ENCODE results near the gene TMEM88. TPM values are rescaled to one million over a fixed set of nuclear protein-coding genes. Genes with fewer than 3 reads are reported as not detected.
A peak's percentile ranks its signal among the peaks of the same experiment; 100 is the strongest.

Gene TMEM88
- total RNA-seq, 1 experiment from 2014 or later: 1.5 TPM

- no TSS peak for BruUV-seq (replicated peaks)
- no peak overlapping the region for H2AFZ ChIP-seq (ENCODE audit: low read length)
- no peaks in the 10 kb centered on the region for H4K20me1 ChIP-seq (ENCODE audit: low read length)
- intact Hi-C loops (cut with micrococcal nuclease): loop anchor here (2.0 kb wide), 2 partner anchors 13 to 21 kb away; partner anchors contain the start of gene KDM6B
- ATAC-seq (peak; percentile 12), DNase-seq (peak; percentile 59)
- no peaks in the 10 kb centered on the region for H3K27me3 ChIP-seq (ENCODE audit: low read length)
- H3K27ac ChIP-seq (ENCODE audit: low read length): peak overlapping the region; percentile 88
- H3K9me3 ChIP-seq (ENCODE audit: low read length): no peaks in the 10 kb centered on the region
- no peaks in the 10 kb centered on the region for H3K9me2 ChIP-seq (replicated peaks; ENCODE audit: low read length)
- ChIA-PET CTCF (interaction anchor here (0.6 kb wide), 4 partner anchors 21 to 134 kb away, joined by 3 to 4 read pairs (median 4); no protein-coding TSS in a partner anchor), POLR2A (ENCODE audit: unreplicated experiment) (interaction anchor here (0.6 kb wide), 3 partner anchors 121 to 334 kb away, joined by 4 to 17 read pairs (median 11); no protein-coding TSS in a partner anchor)
- peaks cover 21% of the 10 kb centered on the region for H3K4me1 ChIP-seq (ENCODE audit: insufficient read depth, low read length)
- H3K79me2 ChIP-seq (ENCODE audit: low read length): peaks cover 50% of the 10 kb centered on the region
- H3K4me3 ChIP-seq (ENCODE audit: low read length): peak overlapping the region; percentile 90
- H3K9ac ChIP-seq (ENCODE audit: low read length): peak overlapping the region; percentile 94
- peak overlapping the region; percentile 97 for H3K4me2 ChIP-seq (ENCODE audit: low read length)
- no peak for TF ChIP-seq CTCF (conservative IDR thresholded peaks at IDR 0.05; ENCODE audit: low read depth, low read length)
- no peak for TF ChIP-seq EZH2phosphoT487 (IDR thresholded peaks at IDR 0.05; ENCODE audit: borderline replicate concordance, low read length)
- no peak for TF ChIP-seq EZH2 (IDR thresholded peaks at IDR 0.05; ENCODE audit: low read length, unreplicated experiment)
- peaks cover 8% of the 10 kb centered on the region; the same call in 1 of the 2 replicates for H3K36me3 ChIP-seq (ENCODE audit: low read depth, low read length)
- H3F3A ChIP-seq (ENCODE audit: low read length, unreplicated experiment): no peaks in the 10 kb centered on the region
Observed at GRCh38 chr17:7856011-7856810, 1.3 kb downstream of the TMEM88 start.

GRCh38 chr17:7856811-7857712 lies 2.2 kb downstream of the TMEM88 start, which contains the start of gene NAA38:
Gene NAA38 (minus strand): TSS chr17:7857559. CDS start chr17:7857463, 96 bp downstream.
- H3K9me3 ChIP-seq (ENCODE audit: low read length): no peaks in the 10 kb centered on the region
- H2AFZ ChIP-seq (ENCODE audit: low read length): peak within 1 kb of the TSS; percentile 90
- ATAC-seq (peak; percentile 78), DNase-seq (peak; percentile 97)
- H3K79me2 ChIP-seq (ENCODE audit: low read length): peaks cover 50% of the 10 kb centered on the region
- peak within 1 kb of the TSS; percentile 97 for H3K4me2 ChIP-seq (ENCODE audit: low read length)
- no peaks in the 10 kb centered on the region for H3F3A ChIP-seq (ENCODE audit: low read length, unreplicated experiment)
- H3K9me2 ChIP-seq (replicated peaks; ENCODE audit: low read length): no peaks in the 10 kb centered on the region
- peaks cover 17% of the 10 kb centered on the region for H3K4me1 ChIP-seq (ENCODE audit: insufficient read depth, low read length)
- POLR2A ChIA-PET (ENCODE audit: unreplicated experiment): interaction anchor here (0.6 kb wide), 1 partner anchor 211 kb away, joined by 4 read pairs; no protein-coding TSS in a partner anchor
- H3K36me3 ChIP-seq (ENCODE audit: low read depth, low read length): peaks cover 8% of the 10 kb centered on the region; the same call in 1 of the 2 replicates
- H3K27me3 ChIP-seq (ENCODE audit: low read length): no peaks in the 10 kb centered on the region
- BruUV-seq (replicated peaks): TSS peak; percentile 94
- H3K9ac ChIP-seq (ENCODE audit: low read length): peak within 1 kb of the TSS; percentile 94
- no peaks in the 10 kb centered on the region for H4K20me1 ChIP-seq (ENCODE audit: low read length)
- H3K4me3 ChIP-seq (ENCODE audit: low read length): peak within 1 kb of the TSS; percentile 90
- H3K27ac ChIP-seq (ENCODE audit: low read length): peak within 1 kb of the TSS; percentile 88
- intact Hi-C loops (cut with micrococcal nuclease): loop anchor here (2.0 kb wide), 2 partner anchors 14 to 22 kb away; partner anchors contain the start of gene KDM6B
- CTCF ChIA-PET: interaction anchor here (0.7 to 0.9 kb wide), 3 partner anchors 32 to 113 kb away, joined by 3 to 30 read pairs (median 3); no protein-coding TSS in a partner anchor
- TF ChIP-seq CTCF (conservative IDR thresholded peaks at IDR 0.05; ENCODE audit: low read depth, low read length) (peak; percentile 26; the same call in 1 of the 2 replicates), EZH2phosphoT487 (IDR thresholded peaks at IDR 0.05; ENCODE audit: borderline replicate concordance, low read length) (no peak)

Measured in PC-3 (cell line).